HEK293 (cell line): ENCODE results near the gene PRKCE.

Source experiments
- KLF9 ChIP-seq: fragments of 450-650 bp; formaldehyde crosslinking; IDR thresholded peaks from 2 replicates; pipeline ENCODE4 v1.5.1; 2016; ENCODE audit warnings: missing biosample characterization, missing genetic modification characterization, low read depth
- MZF1 ChIP-seq: fragments of 450-650 bp; formaldehyde crosslinking; IDR thresholded peaks from 2 replicates; pipeline ENCODE4 v1.5.1; 2017; ENCODE audit warnings: missing biosample characterization, missing genetic modification characterization, borderline replicate concordance
- OVOL3 ChIP-seq: fragments of 450-650 bp; formaldehyde crosslinking; IDR thresholded peaks from 2 replicates; pipeline ENCODE4 v1.5.1; 2016; ENCODE audit warnings: missing biosample characterization, missing genetic modification characterization
- PBX3 ChIP-seq: sonication (generic); formaldehyde crosslinking; IDR thresholded peaks from 2 replicates; pipeline ENCODE4 v1.8.1; 2022; ENCODE audit warnings: mild to moderate bottlenecking, moderate library complexity, missing genetic modification reagents
- SCRT1 ChIP-seq: fragments of 450-650 bp; formaldehyde crosslinking; IDR thresholded peaks from 2 replicates; pipeline ENCODE4 v1.5.1; 2016; ENCODE audit warnings: missing biosample characterization, missing genetic modification characterization, borderline replicate concordance
- TCF7L2 ChIP-seq: IDR thresholded peaks from 2 replicates; pipeline ENCODE4 v1.6.1; 2011; ENCODE audit warnings: low read depth, mild to moderate bottlenecking, inconsistent platforms, low read length, moderate library complexity, borderline replicate concordance
- ZIC2 ChIP-seq: fragments of 450-650 bp; formaldehyde crosslinking; IDR thresholded peaks from 2 replicates; pipeline ENCODE4 v1.5.1; 2016; ENCODE audit warnings: missing biosample characterization, missing genetic modification characterization
- ZNF354C ChIP-seq: fragments of 450-650 bp; formaldehyde crosslinking; IDR thresholded peaks from 2 replicates; pipeline ENCODE4 v1.5.1; 2016; ENCODE audit warnings: missing biosample characterization, missing genetic modification characterization, low read depth, borderline replicate concordance
- ZNF501 ChIP-seq: fragments of 450-650 bp; formaldehyde crosslinking; IDR thresholded peaks from 2 replicates; pipeline ENCODE4 v1.5.1; 2016; ENCODE audit warnings: missing biosample characterization, missing genetic modification characterization
- ZNF518A ChIP-seq: fragments of 450-650 bp; formaldehyde crosslinking; conservative IDR thresholded peaks from 2 replicates; pipeline ENCODE4 v1.5.1; 2016; ENCODE audit warnings: low read depth, missing biosample characterization, missing genetic modification characterization
- ZNF530 ChIP-seq: fragments of 450-650 bp; formaldehyde crosslinking; IDR thresholded peaks from 2 replicates; pipeline ENCODE4 v1.5.1; 2016; ENCODE audit warnings: low read depth, missing biosample characterization, missing genetic modification characterization
- ZNF548 ChIP-seq: fragments of 450-650 bp; formaldehyde crosslinking; IDR thresholded peaks from 2 replicates; pipeline ENCODE4 v1.5.1; 2016; ENCODE audit warnings: missing biosample characterization, missing genetic modification characterization
- ZNF585B ChIP-seq: fragments of 450-650 bp; formaldehyde crosslinking; IDR thresholded peaks from 2 replicates; pipeline ENCODE4 v1.5.1; 2016; ENCODE audit warnings: missing biosample characterization, missing genetic modification characterization
- ZNF596 ChIP-seq: fragments of 450-650 bp; IDR thresholded peaks from 2 replicates; pipeline ENCODE4 v1.5.0; 2018; ENCODE audit warnings: missing biosample characterization, mild to moderate bottlenecking, missing genetic modification characterization, moderate library complexity
- ZNF624 ChIP-seq: fragments of 450-650 bp; formaldehyde crosslinking; IDR thresholded peaks from 2 replicates; pipeline ENCODE4 v1.5.1; 2017; ENCODE audit warnings: missing biosample characterization, missing genetic modification characterization
- ZNF677 ChIP-seq: fragments of 450-650 bp; IDR thresholded peaks from 2 replicates; pipeline ENCODE4 v1.5.0; 2018; ENCODE audit warnings: missing biosample characterization, mild to moderate bottlenecking, missing genetic modification characterization, moderate library complexity
- ZSCAN23 ChIP-seq: fragments of 450-650 bp; formaldehyde crosslinking; IDR thresholded peaks from 2 replicates; pipeline ENCODE4 v1.5.1; 2016; ENCODE audit warnings: missing biosample characterization, missing genetic modification characterization
- ZSCAN30 ChIP-seq: fragments of 450-650 bp; IDR thresholded peaks from 2 replicates; pipeline ENCODE4 v1.5.1; 2018; ENCODE audit warnings: missing biosample characterization, mild to moderate bottlenecking, missing genetic modification characterization, moderate library complexity
- ZXDB ChIP-seq: fragments of 450-650 bp; formaldehyde crosslinking; IDR thresholded peaks from 2 replicates; pipeline ENCODE4 v1.5.1; 2016; ENCODE audit warnings: missing biosample characterization, missing genetic modification characterization
- TF ChIP-seq, protein P1 (sequence below): fragments of 450-650 bp; formaldehyde crosslinking; IDR thresholded peaks from 2 replicates; pipeline ENCODE4 v1.5.1; 2016; ENCODE audit warnings: missing biosample characterization, missing genetic modification characterization
- TF ChIP-seq, protein P2 (sequence below): fragments of 450-650 bp; formaldehyde crosslinking; IDR thresholded peaks from 2 replicates; pipeline ENCODE4 v1.5.1; 2016; ENCODE audit warnings: missing biosample characterization, missing genetic modification characterization
- TF ChIP-seq, protein P3 (sequence below): fragments of 450-650 bp; formaldehyde crosslinking; IDR thresholded peaks from 2 replicates; pipeline ENCODE4 v1.5.1; 2016; ENCODE audit warnings: missing biosample characterization, missing genetic modification characterization
- TF ChIP-seq, protein P4 (sequence below): fragments of 450-650 bp; formaldehyde crosslinking; IDR thresholded peaks from 2 replicates; pipeline ENCODE4 v1.5.1; 2016; ENCODE audit warnings: missing biosample characterization, missing genetic modification characterization
- TF ChIP-seq, protein P5 (sequence below): fragments of 450-650 bp; formaldehyde crosslinking; IDR thresholded peaks from 2 replicates; pipeline ENCODE4 v1.5.1; 2016; ENCODE audit warnings: missing biosample characterization, missing genetic modification characterization, low read depth

The PRKCE gene

DNA sequence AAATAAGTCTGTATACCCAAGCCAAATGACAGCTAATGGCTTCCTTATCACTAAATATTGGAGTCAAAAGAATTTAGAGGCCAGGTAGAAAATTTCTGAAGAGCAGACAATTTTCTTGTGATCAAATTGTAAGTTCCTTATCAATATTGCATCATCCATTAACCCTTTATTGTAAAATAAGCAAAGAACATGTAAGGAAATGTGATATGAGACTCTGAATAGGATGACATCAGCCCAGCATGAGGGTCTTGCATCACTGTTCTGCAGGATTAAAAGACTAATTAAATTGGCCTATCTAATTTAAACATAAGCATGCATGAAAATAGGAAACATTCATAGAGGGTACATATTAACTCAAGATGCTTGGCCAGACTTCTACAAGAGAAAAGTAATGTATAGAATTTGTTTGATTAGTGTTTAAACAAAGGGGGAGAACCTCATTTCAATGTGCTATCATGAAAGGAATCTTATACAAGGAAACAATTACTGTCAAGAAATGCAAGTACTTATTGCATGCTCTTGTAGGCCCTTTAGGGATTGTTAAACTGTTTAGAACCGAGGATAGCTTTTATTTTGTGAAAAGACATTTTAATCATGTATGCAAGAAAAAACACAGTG, 302.9 kb downstream of the PRKCE start (continued):
- TF ChIP-seq TCF7L2, result 0 out of 2 replicates have a peak, but pooled peaks have one; percentile 13
- TF ChIP-seq PBX3 (CRISPR knock-in tag), result no peak
- no peak for TF ChIP-seq ZNF677 (tag by site-specific recombination)
- no peak for TF ChIP-seq ZIC2
- TF ChIP-seq ZNF530 (tag by site-specific recombination), result no peak
- TF ChIP-seq, protein P1, sequence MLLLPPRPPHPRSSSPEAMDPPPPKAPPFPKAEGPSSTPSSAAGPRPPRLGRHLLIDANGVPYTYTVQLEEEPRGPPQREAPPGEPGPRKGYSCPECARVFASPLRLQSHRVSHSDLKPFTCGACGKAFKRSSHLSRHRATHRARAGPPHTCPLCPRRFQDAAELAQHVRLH, result no peak
- no peak for TF ChIP-seq ZSCAN23 (tag by site-specific recombination)
- no peak for TF ChIP-seq SCRT1
- TF ChIP-seq OVOL3 (tag by site-specific recombination), result no peak
- TF ChIP-seq KLF9 (tag by site-specific recombination), result no peak
- TF ChIP-seq, protein P2, sequence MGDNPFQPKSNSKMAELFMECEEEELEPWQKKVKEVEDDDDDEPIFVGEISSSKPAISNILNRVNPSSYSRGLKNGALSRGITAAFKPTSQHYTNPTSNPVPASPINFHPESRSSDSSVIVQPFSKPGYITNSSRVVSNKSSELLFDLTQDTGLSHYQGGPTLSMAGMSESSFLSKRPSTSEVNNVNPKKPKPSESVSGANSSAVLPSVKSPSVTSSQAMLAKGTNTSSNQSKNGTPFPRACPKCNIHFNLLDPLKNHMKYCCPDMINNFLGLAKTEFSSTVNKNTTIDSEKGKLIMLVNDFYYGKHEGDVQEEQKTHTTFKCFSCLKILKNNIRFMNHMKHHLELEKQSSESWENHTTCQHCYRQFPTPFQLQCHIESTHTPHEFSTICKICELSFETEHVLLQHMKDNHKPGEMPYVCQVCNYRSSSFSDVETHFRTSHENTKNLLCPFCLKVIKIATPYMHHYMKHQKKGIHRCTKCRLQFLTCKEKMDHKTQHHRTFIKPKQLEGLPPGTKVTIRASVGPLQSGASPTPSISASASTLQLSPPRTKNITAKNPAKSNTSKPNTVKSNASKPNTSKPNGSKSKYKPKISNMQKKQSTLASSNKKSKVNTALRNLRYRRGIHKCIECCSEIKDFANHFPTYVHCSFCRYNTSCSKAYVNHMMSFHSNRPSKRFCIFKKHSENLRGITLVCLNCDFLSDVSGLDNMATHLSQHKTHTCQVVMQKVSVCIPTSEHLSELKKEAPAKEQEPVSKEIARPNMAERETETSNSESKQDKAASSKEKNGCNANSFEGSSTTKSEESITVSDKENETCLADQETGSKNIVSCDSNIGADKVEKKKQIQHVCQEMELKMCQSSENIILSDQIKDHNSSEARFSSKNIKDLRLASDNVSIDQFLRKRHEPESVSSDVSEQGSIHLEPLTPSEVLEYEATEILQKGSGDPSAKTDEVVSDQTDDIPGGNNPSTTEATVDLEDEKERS (tag by site-specific recombination), result no peak
- TF ChIP-seq, protein P3, sequence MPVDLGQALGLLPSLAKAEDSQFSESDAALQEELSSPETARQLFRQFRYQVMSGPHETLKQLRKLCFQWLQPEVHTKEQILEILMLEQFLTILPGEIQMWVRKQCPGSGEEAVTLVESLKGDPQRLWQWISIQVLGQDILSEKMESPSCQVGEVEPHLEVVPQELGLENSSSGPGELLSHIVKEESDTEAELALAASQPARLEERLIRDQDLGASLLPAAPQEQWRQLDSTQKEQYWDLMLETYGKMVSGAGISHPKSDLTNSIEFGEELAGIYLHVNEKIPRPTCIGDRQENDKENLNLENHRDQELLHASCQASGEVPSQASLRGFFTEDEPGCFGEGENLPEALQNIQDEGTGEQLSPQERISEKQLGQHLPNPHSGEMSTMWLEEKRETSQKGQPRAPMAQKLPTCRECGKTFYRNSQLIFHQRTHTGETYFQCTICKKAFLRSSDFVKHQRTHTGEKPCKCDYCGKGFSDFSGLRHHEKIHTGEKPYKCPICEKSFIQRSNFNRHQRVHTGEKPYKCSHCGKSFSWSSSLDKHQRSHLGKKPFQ (tag by site-specific recombination), result no peak
- TF ChIP-seq ZNF354C (tag by site-specific recombination), result no peak
- no peak for TF ChIP-seq ZNF548
- no peak for TF ChIP-seq ZNF501 (tag by site-specific recombination)
- no peak for TF ChIP-seq ZNF624 (tag by site-specific recombination)
- TF ChIP-seq ZNF585B (tag by site-specific recombination), result no peak
- TF ChIP-seq ZNF518A (tag by site-specific recombination), result no peak
- TF ChIP-seq MZF1 (tag by site-specific recombination), result no peak
- no peak for TF ChIP-seq ZSCAN30
- TF ChIP-seq, protein P4, sequence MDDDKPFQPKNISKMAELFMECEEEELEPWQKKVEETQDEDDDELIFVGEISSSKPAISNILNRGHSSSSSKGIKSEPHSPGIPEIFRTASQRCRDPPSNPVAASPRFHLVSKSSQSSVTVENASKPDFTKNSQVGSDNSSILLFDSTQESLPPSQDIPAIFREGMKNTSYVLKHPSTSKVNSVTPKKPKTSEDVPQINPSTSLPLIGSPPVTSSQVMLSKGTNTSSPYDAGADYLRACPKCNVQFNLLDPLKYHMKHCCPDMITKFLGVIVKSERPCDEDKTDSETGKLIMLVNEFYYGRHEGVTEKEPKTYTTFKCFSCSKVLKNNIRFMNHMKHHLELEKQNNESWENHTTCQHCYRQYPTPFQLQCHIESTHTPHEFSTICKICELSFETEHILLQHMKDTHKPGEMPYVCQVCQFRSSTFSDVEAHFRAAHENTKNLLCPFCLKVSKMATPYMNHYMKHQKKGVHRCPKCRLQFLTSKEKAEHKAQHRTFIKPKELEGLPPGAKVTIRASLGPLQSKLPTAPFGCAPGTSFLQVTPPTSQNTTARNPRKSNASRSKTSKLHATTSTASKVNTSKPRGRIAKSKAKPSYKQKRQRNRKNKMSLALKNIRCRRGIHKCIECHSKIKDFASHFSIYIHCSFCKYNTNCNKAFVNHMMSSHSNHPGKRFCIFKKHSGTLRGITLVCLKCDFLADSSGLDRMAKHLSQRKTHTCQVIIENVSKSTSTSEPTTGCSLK, result no peak
- TF ChIP-seq ZNF596 (tag by site-specific recombination), result no peak
- TF ChIP-seq, protein P5, sequence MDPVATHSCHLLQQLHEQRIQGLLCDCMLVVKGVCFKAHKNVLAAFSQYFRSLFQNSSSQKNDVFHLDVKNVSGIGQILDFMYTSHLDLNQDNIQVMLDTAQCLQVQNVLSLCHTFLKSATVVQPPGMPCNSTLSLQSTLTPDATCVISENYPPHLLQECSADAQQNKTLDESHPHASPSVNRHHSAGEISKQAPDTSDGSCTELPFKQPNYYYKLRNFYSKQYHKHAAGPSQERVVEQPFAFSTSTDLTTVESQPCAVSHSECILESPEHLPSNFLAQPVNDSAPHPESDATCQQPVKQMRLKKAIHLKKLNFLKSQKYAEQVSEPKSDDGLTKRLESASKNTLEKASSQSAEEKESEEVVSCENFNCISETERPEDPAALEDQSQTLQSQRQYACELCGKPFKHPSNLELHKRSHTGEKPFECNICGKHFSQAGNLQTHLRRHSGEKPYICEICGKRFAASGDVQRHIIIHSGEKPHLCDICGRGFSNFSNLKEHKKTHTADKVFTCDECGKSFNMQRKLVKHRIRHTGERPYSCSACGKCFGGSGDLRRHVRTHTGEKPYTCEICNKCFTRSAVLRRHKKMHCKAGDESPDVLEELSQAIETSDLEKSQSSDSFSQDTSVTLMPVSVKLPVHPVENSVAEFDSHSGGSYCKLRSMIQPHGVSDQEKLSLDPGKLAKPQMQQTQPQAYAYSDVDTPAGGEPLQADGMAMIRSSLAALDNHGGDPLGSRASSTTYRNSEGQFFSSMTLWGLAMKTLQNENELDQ (tag by site-specific recombination), result no peak
- TF ChIP-seq ZXDB (tag by site-specific recombination), result no peak
